Activated naive CD8-positive, alpha-beta T cell treated with anti-CD3 and anti-CD28 coated beads for 36 hours (primary cell): ENCODE results near the gene CHD1L. TPM values are rescaled to one million over a fixed set of nuclear protein-coding genes. Genes with fewer than 3 reads are reported as not detected.

ENCODE experiments used
- DNase-seq: peaks from one replicate; pipeline ENCODE4 v3.0.0; 2021
- H3K27ac Mint-ChIP-seq: one replicate; pipeline ENCODE4 v1.8.0; 2022; ENCODE audit warnings: mild to moderate bottlenecking, moderate library complexity, mixed read lengths
- H3K27me3 Mint-ChIP-seq: one replicate; pipeline ENCODE4 v1.8.0; 2022; ENCODE audit warnings: mild to moderate bottlenecking, mixed read lengths
- H3K36me3 Mint-ChIP-seq: one replicate; pipeline ENCODE4 v1.8.0; 2021; ENCODE audit warnings: mild to moderate bottlenecking, mixed read lengths
- H3K4me1 Mint-ChIP-seq: one replicate; pipeline ENCODE4 v1.8.0; 2021; ENCODE audit warnings: mixed read lengths
- H3K4me3 Mint-ChIP-seq: one replicate; pipeline ENCODE4 v1.8.0; 2022; ENCODE audit warnings: mild to moderate bottlenecking, moderate library complexity, mixed read lengths
- H3K9me3 Mint-ChIP-seq: one replicate; pipeline ENCODE4 v1.8.0; 2022; ENCODE audit warnings: mixed read lengths
- total RNA-seq, 2 experiments: library from RNA; stranded (reverse); gene quantifications; one replicate each; pipeline ENCODE4 v1.2.3, GENCODE V29; 2021

The CHD1L gene
- total RNA-seq, 2 experiments from 2014 or later = 65.9 to 70.0 TPM

- Mint-ChIP-seq H3K4me3 (peak overlapping the region; percentile 79), H3K27ac (peak overlapping the region; percentile 80), H3K36me3 (peaks cover 21% of the 10 kb centered on the region), H3K4me1 (peaks cover 33% of the 10 kb centered on the region), H3K27me3 (peaks cover 4% of the 10 kb centered on the region), H3K9me3 (no peaks in the 10 kb centered on the region)
- DNase-seq = no peak
Measured at GRCh38 chr1:147241934-147242448, 493 bp upstream of the CHD1L start.

- Mint-ChIP-seq H3K27ac (peak overlapping the region; percentile 83), H3K27me3 (peaks cover 1% of the 10 kb centered on the region), H3K4me1 (peaks cover 42% of the 10 kb centered on the region), H3K9me3 (no peaks in the 10 kb centered on the region), H3K4me3 (peak overlapping the region; percentile 93), H3K36me3 (peaks cover 32% of the 10 kb centered on the region)
- peak; percentile 34 for DNase-seq
Measured at GRCh38 chr1:147243228-147243685, 773 bp downstream of the CHD1L start.

GRCh38 chr1:147243841-147244240 is 1.4 kb downstream of the CHD1L start:
- peak overlapping the region; percentile 93 for H3K4me3 Mint-ChIP-seq

GRCh38 chr1:147245129-147245528 is 2.6 kb downstream of the CHD1L start:
- Mint-ChIP-seq H3K27me3 (no peaks in the 10 kb centered on the region), H3K4me3 (no peak overlapping the region), H3K9me3 (no peaks in the 10 kb centered on the region), H3K4me1 (peaks cover 53% of the 10 kb centered on the region), H3K27ac (no peak overlapping the region), H3K36me3 (peaks cover 37% of the 10 kb centered on the region)
- DNase-seq = no peak

More at GRCh38 chr1:147243841-147244240, 1.4 kb downstream of the CHD1L start:
- H3K4me1 Mint-ChIP-seq = peaks cover 45% of the 10 kb centered on the region
- peaks cover 35% of the 10 kb centered on the region for H3K36me3 Mint-ChIP-seq
- H3K9me3 Mint-ChIP-seq = no peaks in the 10 kb centered on the region
- H3K27me3 Mint-ChIP-seq = no peaks in the 10 kb centered on the region
- H3K27ac Mint-ChIP-seq = peak overlapping the region; percentile 83
- no peak for DNase-seq

GRCh38 chr1:147245586-147246021 is 3.1 kb downstream of the CHD1L start:
- Mint-ChIP-seq H3K4me3 (no peak overlapping the region), H3K36me3 (peaks cover 40% of the 10 kb centered on the region), H3K27ac (peak overlapping the region; percentile 1), H3K9me3 (no peaks in the 10 kb centered on the region), H3K4me1 (peaks cover 56% of the 10 kb centered on the region), H3K27me3 (no peaks in the 10 kb centered on the region)
- peak; percentile 15 for DNase-seq

GRCh38 chr1:147246044-147246690 is 3.7 kb downstream of the CHD1L start:
- no peak for DNase-seq
- H3K9me3 Mint-ChIP-seq = no peaks in the 10 kb centered on the region
- no peaks in the 10 kb centered on the region for H3K27me3 Mint-ChIP-seq
- H3K36me3 Mint-ChIP-seq = peaks cover 40% of the 10 kb centered on the region
- peak overlapping the region; percentile 1 for H3K27ac Mint-ChIP-seq
- H3K4me1 Mint-ChIP-seq = peaks cover 58% of the 10 kb centered on the region
- no peak overlapping the region for H3K4me3 Mint-ChIP-seq

GRCh38 chr1:147246910-147247655 is 4.6 kb downstream of the CHD1L start:
- no peak for DNase-seq
- Mint-ChIP-seq H3K9me3 (no peaks in the 10 kb centered on the region), H3K4me1 (peaks cover 54% of the 10 kb centered on the region), H3K4me3 (no peak overlapping the region), H3K27ac (peak overlapping the region; percentile 12), H3K27me3 (no peaks in the 10 kb centered on the region), H3K36me3 (peaks cover 40% of the 10 kb centered on the region)

- H3K4me1 Mint-ChIP-seq = peaks cover 52% of the 10 kb centered on the region
- H3K27me3 Mint-ChIP-seq = no peaks in the 10 kb centered on the region
- peaks cover 42% of the 10 kb centered on the region for H3K36me3 Mint-ChIP-seq
- no peaks in the 10 kb centered on the region for H3K9me3 Mint-ChIP-seq
- no peak overlapping the region for H3K27ac Mint-ChIP-seq
- peak overlapping the region; percentile 2 for H3K4me3 Mint-ChIP-seq
- DNase-seq = no peak
Measured at GRCh38 chr1:147247656-147248238, 5.3 kb downstream of the CHD1L start.

- Mint-ChIP-seq H3K36me3 (peaks cover 38% of the 10 kb centered on the region), H3K9me3 (no peaks in the 10 kb centered on the region), H3K4me1 (peaks cover 20% of the 10 kb centered on the region), H3K27ac (no peak overlapping the region), H3K27me3 (no peaks in the 10 kb centered on the region), H3K4me3 (no peak overlapping the region)
- DNase-seq = no peak
Measured at GRCh38 chr1:147252540-147252939, 10.1 kb downstream of the CHD1L start.

- Mint-ChIP-seq H3K4me3 (no peak overlapping the region), H3K36me3 (peaks cover 24% of the 10 kb centered on the region), H3K4me1 (no peaks in the 10 kb centered on the region), H3K27ac (no peak overlapping the region), H3K27me3 (no peaks in the 10 kb centered on the region), H3K9me3 (no peaks in the 10 kb centered on the region)
- no peak for DNase-seq
Measured at GRCh38 chr1:147260956-147261355, 18.5 kb downstream of the CHD1L start.

- no peaks in the 10 kb centered on the region for H3K4me1 Mint-ChIP-seq
- H3K27ac Mint-ChIP-seq = no peak overlapping the region
- H3K9me3 Mint-ChIP-seq = no peaks in the 10 kb centered on the region
- DNase-seq = no peak
- H3K4me3 Mint-ChIP-seq = no peak overlapping the region
- H3K27me3 Mint-ChIP-seq = no peaks in the 10 kb centered on the region
- peaks cover 41% of the 10 kb centered on the region for H3K36me3 Mint-ChIP-seq
Measured at GRCh38 chr1:147264158-147264768, 21.8 kb downstream of the CHD1L start.

- Mint-ChIP-seq H3K4me3 (no peak overlapping the region), H3K36me3 (peaks cover 43% of the 10 kb centered on the region), H3K27ac (no peak overlapping the region), H3K9me3 (no peaks in the 10 kb centered on the region), H3K4me1 (no peaks in the 10 kb centered on the region), H3K27me3 (no peaks in the 10 kb centered on the region)
- DNase-seq = no peak
Measured at GRCh38 chr1:147266381-147266780, 23.9 kb downstream of the CHD1L start.

GRCh38 chr1:147267711-147268110 is 25.2 kb downstream of the CHD1L start:
- Mint-ChIP-seq H3K4me3 (no peak overlapping the region), H3K27ac (no peak overlapping the region), H3K9me3 (no peaks in the 10 kb centered on the region), H3K4me1 (no peaks in the 10 kb centered on the region), H3K27me3 (no peaks in the 10 kb centered on the region), H3K36me3 (peaks cover 39% of the 10 kb centered on the region)
- DNase-seq = no peak

GRCh38 chr1:147270721-147271120 is 28.2 kb downstream of the CHD1L start:
- Mint-ChIP-seq H3K4me1 (peaks cover 7% of the 10 kb centered on the region), H3K27me3 (no peaks in the 10 kb centered on the region), H3K9me3 (no peaks in the 10 kb centered on the region), H3K27ac (no peak overlapping the region), H3K36me3 (peaks cover 48% of the 10 kb centered on the region), H3K4me3 (no peak overlapping the region)
- DNase-seq = no peak

- Mint-ChIP-seq H3K4me3 (no peak overlapping the region), H3K4me1 (peaks cover 7% of the 10 kb centered on the region), H3K27ac (no peak overlapping the region), H3K27me3 (no peaks in the 10 kb centered on the region), H3K9me3 (no peaks in the 10 kb centered on the region), H3K36me3 (peaks cover 49% of the 10 kb centered on the region)
- DNase-seq = no peak
Measured at GRCh38 chr1:147272042-147272441, 29.6 kb downstream of the CHD1L start.
